CD4-positive, alpha-beta T cell (primary cell): Measurements from ENCODE around the gene MOSPD3. TPM values are rescaled to one million over a fixed set of nuclear protein-coding genes. Genes with fewer than 3 reads are reported as not detected.

Experiments used
- ATAC-seq: fragments of 200-7000 bp; cut with Tn5 transposase; one replicate; pipeline ENCODE4 v1.10.0; 2022; ENCODE audit warnings: mild to moderate bottlenecking; ENCODE audit not compliant: poor library complexity
- CTCF ChIA-PET: fragments of 350-600 bp; sonication (Branson Sonifier 250); formaldehyde crosslinking; loops from one replicate; lab custom pipeline; 2021; ENCODE audit warnings: antibody characterized with exemption, inconsistent platforms; lab: Charles Lee
- POLR2A ChIA-PET: fragments of 350-600 bp; sonication (Branson Sonifier 250); formaldehyde crosslinking; loops from one replicate; lab custom pipeline; 2021; ENCODE audit warnings: antibody characterized with exemption, inconsistent platforms; lab: Charles Lee
- DNase-seq, 14 experiments: peaks; one replicate each; pipeline ENCODE4 v3.0.0-alpha.2; 2013 to 2020; ENCODE audit warnings: mixed read lengths in 2 of 14
- H3K27ac ChIP-seq, 2 donors: one replicate each; pipeline versions ENCODE4 v1.5.1 to v1.7.0; 2013; ENCODE audit warnings: low read length in 2 of 2, low read depth in 1 of 2, mild to moderate bottlenecking in 1 of 2
- H3K27me3 ChIP-seq, 2 experiments: 1 replicate in 1 of 2; 2 replicates in 1 of 2; pipeline versions ENCODE4 v1.6.1 to v1.7.0; 2013; ENCODE audit warnings: low read length in 2 of 2, control low read depth in 1 of 2, mild to moderate bottlenecking in 1 of 2, moderate library complexity in 1 of 2; ENCODE audit not compliant: insufficient read depth in 2 of 2, control insufficient read depth in 1 of 2
- H3K36me3 ChIP-seq: one replicate; pipeline ENCODE4 v1.6.1; 2013; ENCODE audit warnings: low read length, control low read depth; ENCODE audit not compliant: insufficient read depth
- H3K4me1 ChIP-seq: one replicate; pipeline ENCODE4 v1.6.1; 2013; ENCODE audit warnings: low read length, control low read depth; ENCODE audit not compliant: insufficient read depth
- H3K4me3 ChIP-seq: one replicate; pipeline ENCODE4 v1.5.1; 2013; ENCODE audit warnings: mild to moderate bottlenecking, low read length, moderate library complexity
- H3K9me3 ChIP-seq, 2 experiments: 1 replicate in 1 of 2; 2 replicates in 1 of 2; pipeline versions ENCODE4 v1.6.1 to v1.7.0; 2013; ENCODE audit warnings: low read length in 2 of 2, mild to moderate bottlenecking in 2 of 2, control low read depth in 1 of 2, moderate library complexity in 1 of 2; ENCODE audit not compliant: control insufficient read depth in 1 of 2, insufficient read depth in 1 of 2
- H3K27ac Mint-ChIP-seq: one replicate; pipeline ENCODE4 v1.8.0; 2020; ENCODE audit warnings: mixed read lengths
- H3K27me3 Mint-ChIP-seq: one replicate; pipeline ENCODE4 v1.8.0; 2021; ENCODE audit warnings: mixed read lengths
- H3K36me3 Mint-ChIP-seq: one replicate; pipeline ENCODE4 v1.8.0; 2021; ENCODE audit warnings: low read depth, mixed read lengths
- H3K4me1 Mint-ChIP-seq: one replicate; pipeline ENCODE4 v1.8.0; 2021; ENCODE audit warnings: low read depth, mixed read lengths
- H3K4me3 Mint-ChIP-seq: one replicate; pipeline ENCODE4 v1.8.0; 2020; ENCODE audit warnings: mild to moderate bottlenecking, mixed read lengths
- H3K9me3 Mint-ChIP-seq: one replicate; pipeline ENCODE4 v1.8.0; 2020; ENCODE audit warnings: mixed read lengths
- CTCF ChIP-seq: fragments of 200-600 bp; IDR thresholded peaks from one replicate; pipeline ENCODE4 v1.8.0; 2022; ENCODE audit warnings: antibody characterized with exemption, mild to moderate bottlenecking
- intact Hi-C, 2 experiments: fragments of 100-400 bp; cut with DNase I in 1 of 2; cut with micrococcal nuclease in 1 of 2; formaldehyde crosslinking; loops; one replicate each; pipeline versions ENCODE4 v1.15.1 to v1.9.0; 2023 to 2025; cut with DNase I, micrococcal nuclease
- total RNA-seq, 174 experiments: library from RNA in 2 of 174; stranded (reverse) in 2 of 174; gene quantifications; one replicate each; pipeline ENCODE4 v1.2.3 and lab custom pipeline; 2021 to 2026

The MOSPD3 gene
- total RNA-seq, 2 experiments from 2014 or later: 8.5 to 10.9 TPM

GRCh38 chr7:100620239-100620638 lies 7.9 kb downstream of the MOSPD3 start:
- H3K36me3 Mint-ChIP-seq: peaks cover 5% of the 10 kb centered on the region
- peaks cover 5% of the 10 kb centered on the region for H3K4me1 Mint-ChIP-seq
- no peaks in the 10 kb centered on the region for H3K9me3 Mint-ChIP-seq
- H3K27me3 Mint-ChIP-seq: no peaks in the 10 kb centered on the region
- ChIA-PET CTCF (no interaction called here), POLR2A (interaction anchor here (0.6 to 1.3 kb wide), 2 partner anchors 8 to 176 kb away, joined by 3 to 5 read pairs; partner anchors contain the start of gene MOSPD3)
- H3K27me3 ChIP-seq: no peaks in the 10 kb centered on the region
- H3K36me3 ChIP-seq: peaks cover 3% of the 10 kb centered on the region
- H3K9me3 ChIP-seq: no peaks in the 10 kb centered on the region
- ATAC-seq: no peak
- H3K27ac ChIP-seq: no peak overlapping the region
- no peak for DNase-seq
- H3K4me3 Mint-ChIP-seq: no peak overlapping the region
- H3K4me1 ChIP-seq: peaks cover 5% of the 10 kb centered on the region
- TF ChIP-seq CTCF: no peak
- H3K4me3 ChIP-seq: no peak overlapping the region
- intact Hi-C loops: no loop called here
- no peak overlapping the region for H3K27ac Mint-ChIP-seq

DNA sequence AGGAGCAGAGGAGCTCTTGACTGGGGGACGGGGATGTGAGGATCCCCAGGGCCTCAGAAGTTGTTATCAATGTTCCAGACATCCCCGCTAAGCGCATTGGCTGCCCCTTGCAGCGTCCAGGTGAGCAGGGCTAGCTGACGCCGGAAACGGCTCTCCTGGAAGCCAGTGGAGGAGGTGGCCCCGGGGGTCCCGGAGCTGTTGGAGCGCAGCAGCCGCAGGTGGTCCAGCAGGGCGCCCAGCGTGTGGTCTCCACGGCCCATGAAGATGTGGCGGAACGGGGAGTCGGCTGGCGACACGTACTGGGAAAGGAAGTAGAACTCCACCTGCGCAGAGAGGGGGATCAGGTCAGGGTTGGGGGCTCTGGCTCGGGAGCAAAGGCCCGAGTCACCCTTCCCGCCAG lies 8.5 kb downstream of the MOSPD3 start:
- ATAC-seq: no peak
- H3K36me3 ChIP-seq: no peaks in the 10 kb centered on the region
- Mint-ChIP-seq H3K36me3 (peaks cover 5% of the 10 kb centered on the region), H3K27ac (no peak overlapping the region), H3K4me1 (peaks cover 9% of the 10 kb centered on the region), H3K27me3 (no peaks in the 10 kb centered on the region), H3K4me3 (no peak overlapping the region), H3K9me3 (no peaks in the 10 kb centered on the region)
- no peak for DNase-seq
- ChIA-PET CTCF (no interaction called here), POLR2A (interaction anchor here (1.3 kb wide), 1 partner anchor 9 kb away, joined by 5 read pairs; the partner anchor contains the start of gene MOSPD3)
- H3K4me3 ChIP-seq: no peak overlapping the region
- intact Hi-C loops: no loop called here
- peaks cover 7% of the 10 kb centered on the region for H3K4me1 ChIP-seq
- H3K9me3 ChIP-seq: no peaks in the 10 kb centered on the region
- H3K27me3 ChIP-seq: no peaks in the 10 kb centered on the region
- H3K27ac ChIP-seq: no peak overlapping the region
- TF ChIP-seq CTCF: no peak

- Mint-ChIP-seq H3K36me3 (peaks cover 5% of the 10 kb centered on the region), H3K4me3 (no peak overlapping the region), H3K9me3 (no peaks in the 10 kb centered on the region), H3K27ac (no peak overlapping the region), H3K27me3 (no peaks in the 10 kb centered on the region), H3K4me1 (peaks cover 17% of the 10 kb centered on the region)
- Histone ChIP-seq H3K27me3 (no peaks in the 10 kb centered on the region), H3K4me3 (no peak overlapping the region), H3K27ac (no peak overlapping the region), H3K9me3 (no peaks in the 10 kb centered on the region), H3K36me3 (no peaks in the 10 kb centered on the region), H3K4me1 (peaks cover 14% of the 10 kb centered on the region)
- ATAC-seq (no peak), DNase-seq (no peak)
- POLR2A ChIA-PET: no interaction called here
- CTCF ChIA-PET: no interaction called here
- no peak for TF ChIP-seq CTCF
- intact Hi-C loops: no loop called here
Observed at GRCh38 chr7:100621554-100621953, 9.2 kb downstream of the MOSPD3 start.
